GM23338 (cell line): Measurements from ENCODE around the gene IQCM. TPM values are rescaled to one million over a fixed set of nuclear protein-coding genes. Genes with fewer than 3 reads are reported as not detected.
A peak's percentile ranks its signal among the peaks of the same experiment; 100 is the strongest.

Source experiments
- ATAC-seq: fragments of 200-7000 bp; cut with Tn5 transposase; 3 replicates; pipeline ENCODE4 v1.9.1; 2020
- DNase-seq: peaks from one replicate; pipeline ENCODE4 v3.0.0-alpha.2; 2015; ENCODE audit warnings: low spot score
- H2AFZ ChIP-seq: fragments of 200-600 bp; sonication (generic); 2 replicates; pipeline ENCODE4 v1.8.0; 2016; ENCODE audit warnings: antibody characterized with exemption, mild to moderate bottlenecking, moderate library complexity
- H3F3A ChIP-seq: fragments of 200-600 bp; sonication (generic); replicated peaks from 2 replicates; pipeline ENCODE4 v1.8.0; 2017; ENCODE audit warnings: antibody characterized with exemption, mixed run types, low read depth
- H3K27ac ChIP-seq: fragments of 200-600 bp; sonication (generic); 2 replicates; pipeline ENCODE4 v1.6.1; 2016; ENCODE audit warnings: low read depth
- H3K27me3 ChIP-seq: fragments of 200-600 bp; sonication (generic); 2 replicates; pipeline ENCODE4 v1.8.0; 2016; ENCODE audit warnings: mild to moderate bottlenecking, mixed run types, moderate library complexity; ENCODE audit not compliant: insufficient read depth
- H3K36me3 ChIP-seq: fragments of 200-600 bp; sonication (generic); 2 replicates; pipeline ENCODE4 v1.8.0; 2016; ENCODE audit warnings: mild to moderate bottlenecking; ENCODE audit not compliant: insufficient read depth
- H3K4me1 ChIP-seq: fragments of 200-600 bp; sonication (generic); 2 replicates; pipeline ENCODE4 v1.8.0; 2016; ENCODE audit warnings: mild to moderate bottlenecking, moderate library complexity; ENCODE audit not compliant: insufficient read depth
- H3K4me2 ChIP-seq: fragments of 200-600 bp; sonication (generic); 2 replicates; pipeline ENCODE4 v1.7.1; 2017; ENCODE audit warnings: mixed run types
- H3K4me3 ChIP-seq: fragments of 200-600 bp; sonication (generic); 2 replicates; pipeline ENCODE4 v1.6.1; 2016; ENCODE audit warnings: mixed run types
- H3K79me2 ChIP-seq: fragments of 200-600 bp; sonication (generic); replicated peaks from 2 replicates; pipeline ENCODE4 v1.8.0; 2017; ENCODE audit warnings: mild to moderate bottlenecking; ENCODE audit not compliant: insufficient read depth
- H3K9me2 ChIP-seq: fragments of 200-600 bp; sonication (generic); 2 replicates; pipeline ENCODE4 v1.8.0; 2017; ENCODE audit not compliant: insufficient read depth
- H4K20me1 ChIP-seq: fragments of 200-600 bp; sonication (generic); replicated peaks from 2 replicates; pipeline ENCODE4 v1.8.0; 2017; ENCODE audit warnings: mild to moderate bottlenecking; ENCODE audit not compliant: insufficient read depth
- H3K27ac Mint-ChIP-seq: 2 replicates; pipeline ENCODE4 v1.8.0; 2020; ENCODE audit warnings: inconsistent platforms, mild to moderate bottlenecking, moderate library complexity, mixed read lengths
- H3K27me3 Mint-ChIP-seq: 3 replicates; pipeline ENCODE4 v1.8.0; 2022; ENCODE audit warnings: low read depth, mild to moderate bottlenecking, moderate library complexity, mixed read lengths, inconsistent platforms; ENCODE audit not compliant: insufficient read depth, poor library complexity
- H3K36me3 Mint-ChIP-seq: 3 replicates; pipeline ENCODE4 v1.8.0; 2021; ENCODE audit warnings: low read depth, mild to moderate bottlenecking, inconsistent platforms, moderate library complexity, mixed read lengths
- H3K4me1 Mint-ChIP-seq: 3 replicates; pipeline ENCODE4 v1.8.0; 2020; ENCODE audit warnings: mild to moderate bottlenecking, inconsistent platforms, mixed read lengths
- H3K4me3 Mint-ChIP-seq: 3 replicates; pipeline ENCODE4 v1.8.0; 2021; ENCODE audit warnings: moderate library complexity, mild to moderate bottlenecking, inconsistent platforms, mixed read lengths
- H3K9me3 Mint-ChIP-seq: 3 replicates; pipeline ENCODE4 v1.8.0; 2020; ENCODE audit warnings: moderate library complexity, mild to moderate bottlenecking, inconsistent platforms, mixed read lengths
- CREB1 ChIP-seq: fragments of 250-450 bp; sonication (Bioruptor Pico); IDR thresholded peaks from 2 replicates; pipeline ENCODE4 v1.5.0; 2020; ENCODE audit warnings: low read depth, mild to moderate bottlenecking, moderate library complexity
- EZH2 ChIP-seq: fragments of 200-600 bp; sonication (generic); IDR thresholded peaks from one replicate; pipeline ENCODE4 v1.8.0; 2017; ENCODE audit warnings: antibody characterized with exemption, mild to moderate bottlenecking, low read depth; ENCODE audit not compliant: unreplicated experiment
- EZH2phosphoT487 ChIP-seq: fragments of 200-600 bp; sonication (generic); IDR thresholded peaks from one replicate; pipeline ENCODE4 v1.8.1; 2018; ENCODE audit warnings: antibody characterized with exemption; ENCODE audit not compliant: unreplicated experiment
- JUNB ChIP-seq: IDR thresholded peaks from one replicate; pipeline ENCODE4 v1.6.1; 2016; ENCODE audit warnings: antibody characterized with exemption; ENCODE audit not compliant: unreplicated experiment
- NANOG ChIP-seq: IDR thresholded peaks from 2 replicates; pipeline ENCODE4 v1.6.1; 2016; ENCODE audit warnings: antibody characterized with exemption, borderline replicate concordance
- POLR2AphosphoS5 ChIP-seq: IDR thresholded peaks from 2 replicates; pipeline ENCODE4 v1.6.1; 2016; ENCODE audit warnings: antibody characterized with exemption, low read depth
- STAT1 ChIP-seq: IDR thresholded peaks from one replicate; pipeline ENCODE4 v1.6.1; 2016; ENCODE audit warnings: antibody characterized with exemption; ENCODE audit not compliant: unreplicated experiment
- ZNF114 ChIP-seq: fragments of 250-450 bp; sonication (Bioruptor Pico); IDR thresholded peaks from 2 replicates; pipeline ENCODE4 v1.5.0; 2020; ENCODE audit warnings: mild to moderate bottlenecking, moderate library complexity
- ZNF331 ChIP-seq: fragments of 250-450 bp; sonication (Bioruptor Pico); IDR thresholded peaks from 2 replicates; pipeline ENCODE4 v1.5.0; 2020; ENCODE audit warnings: low read depth, mild to moderate bottlenecking, moderate library complexity
- polyA plus RNA-seq: library from polyadenylated mRNA; unstranded; fragments of >200 nt; fragmentation: Nextera tagmentation; extraction: Ambion mirVana; gene quantifications from 2 replicates; pipeline ENCODE4 v1.2.1, GENCODE V29; 2016
- total RNA-seq: library from RNA; depleted of rRNA; stranded (reverse); fragments of >200 nt; shearing (Covaris generic); gene quantifications from 2 replicates; pipeline ENCODE4 v1.2.3, GENCODE V29; 2014
- TF ChIP-seq, protein P1 (sequence below): IDR thresholded peaks from one replicate; pipeline ENCODE4 v1.6.1; 2018; ENCODE audit warnings: antibody characterized with exemption; ENCODE audit not compliant: unreplicated experiment
- TF ChIP-seq, protein P2 (sequence below): IDR thresholded peaks from 2 replicates; pipeline ENCODE4 v1.6.1; 2016; ENCODE audit warnings: antibody characterized with exemption
- TF ChIP-seq, protein P3 (sequence below), 2 experiments: fragments of 200-600 bp in 1 of 2; sonication (generic) in 1 of 2; conservative IDR thresholded peaks; 2 replicates each; pipeline versions ENCODE4 v1.5.1 to v1.6.1; 2016 to 2017; ENCODE audit warnings: antibody characterized with exemption in 2 of 2, low read depth in 2 of 2, mild to moderate bottlenecking in 2 of 2, moderate library complexity in 1 of 2
- TF ChIP-seq, protein P4 (sequence below): fragments of 250-450 bp; sonication (Bioruptor Pico); IDR thresholded peaks from 2 replicates; pipeline ENCODE4 v1.5.0; 2020; ENCODE audit warnings: mild to moderate bottlenecking, moderate library complexity

IQCM gene
- total and polyA plus RNA-seq, 2 experiments from 2014 or later = not detected

DNA sequence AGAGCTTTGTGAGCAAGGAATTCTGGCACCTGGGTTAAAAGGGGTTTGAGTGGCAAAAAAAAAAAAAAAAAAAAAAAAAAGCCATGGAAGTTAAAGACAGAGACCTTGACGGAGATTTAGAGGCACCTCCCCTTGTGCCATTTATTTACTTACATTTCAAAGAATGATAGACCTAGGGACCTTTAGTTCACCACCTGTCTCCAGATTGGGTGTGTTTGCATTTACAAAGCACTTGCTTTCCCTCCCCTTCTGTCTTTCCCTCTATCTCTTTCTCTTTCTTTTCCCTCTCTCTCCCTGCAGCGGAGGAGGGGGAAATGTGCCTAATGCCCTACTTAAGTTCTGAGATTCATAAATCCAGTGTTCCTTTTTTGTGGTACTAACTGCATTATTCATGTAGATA lies 116.0 kb downstream of the IQCM start:
- Histone ChIP-seq H3K36me3 (no peaks in the 10 kb centered on the region), H3K27me3 (no peaks in the 10 kb centered on the region; the same call in 1 of the 2 replicates), H3K4me2 (no peak overlapping the region), H3K27ac (no peak overlapping the region), H4K20me1 (no peaks in the 10 kb centered on the region), H3K9me2 (no peaks in the 10 kb centered on the region; the same call in 1 of the 2 replicates), H2AFZ (no peak overlapping the region), H3K4me3 (no peak overlapping the region), H3F3A (no peaks in the 10 kb centered on the region), H3K79me2 (no peaks in the 10 kb centered on the region), H3K4me1 (peaks cover 7% of the 10 kb centered on the region)
- no peak overlapping the region for H3K4me3 Mint-ChIP-seq
- peaks cover 4% of the 10 kb centered on the region for H3K27me3 Mint-ChIP-seq
- H3K4me1 Mint-ChIP-seq = peaks cover 16% of the 10 kb centered on the region
- H3K9me3 Mint-ChIP-seq = no peaks in the 10 kb centered on the region
- DNase-seq (peak; percentile 17), ATAC-seq (peak; percentile 54)
- H3K27ac Mint-ChIP-seq = no peak overlapping the region
- TF ChIP-seq STAT1 = no peak
- TF ChIP-seq, protein P1, sequence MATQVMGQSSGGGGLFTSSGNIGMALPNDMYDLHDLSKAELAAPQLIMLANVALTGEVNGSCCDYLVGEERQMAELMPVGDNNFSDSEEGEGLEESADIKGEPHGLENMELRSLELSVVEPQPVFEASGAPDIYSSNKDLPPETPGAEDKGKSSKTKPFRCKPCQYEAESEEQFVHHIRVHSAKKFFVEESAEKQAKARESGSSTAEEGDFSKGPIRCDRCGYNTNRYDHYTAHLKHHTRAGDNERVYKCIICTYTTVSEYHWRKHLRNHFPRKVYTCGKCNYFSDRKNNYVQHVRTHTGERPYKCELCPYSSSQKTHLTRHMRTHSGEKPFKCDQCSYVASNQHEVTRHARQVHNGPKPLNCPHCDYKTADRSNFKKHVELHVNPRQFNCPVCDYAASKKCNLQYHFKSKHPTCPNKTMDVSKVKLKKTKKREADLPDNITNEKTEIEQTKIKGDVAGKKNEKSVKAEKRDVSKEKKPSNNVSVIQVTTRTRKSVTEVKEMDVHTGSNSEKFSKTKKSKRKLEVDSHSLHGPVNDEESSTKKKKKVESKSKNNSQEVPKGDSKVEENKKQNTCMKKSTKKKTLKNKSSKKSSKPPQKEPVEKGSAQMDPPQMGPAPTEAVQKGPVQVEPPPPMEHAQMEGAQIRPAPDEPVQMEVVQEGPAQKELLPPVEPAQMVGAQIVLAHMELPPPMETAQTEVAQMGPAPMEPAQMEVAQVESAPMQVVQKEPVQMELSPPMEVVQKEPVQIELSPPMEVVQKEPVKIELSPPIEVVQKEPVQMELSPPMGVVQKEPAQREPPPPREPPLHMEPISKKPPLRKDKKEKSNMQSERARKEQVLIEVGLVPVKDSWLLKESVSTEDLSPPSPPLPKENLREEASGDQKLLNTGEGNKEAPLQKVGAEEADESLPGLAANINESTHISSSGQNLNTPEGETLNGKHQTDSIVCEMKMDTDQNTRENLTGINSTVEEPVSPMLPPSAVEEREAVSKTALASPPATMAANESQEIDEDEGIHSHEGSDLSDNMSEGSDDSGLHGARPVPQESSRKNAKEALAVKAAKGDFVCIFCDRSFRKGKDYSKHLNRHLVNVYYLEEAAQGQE = no peak
- no peak for TF ChIP-seq ZNF114
- no peak for TF ChIP-seq EZH2phosphoT487
- TF ChIP-seq, protein P2, sequence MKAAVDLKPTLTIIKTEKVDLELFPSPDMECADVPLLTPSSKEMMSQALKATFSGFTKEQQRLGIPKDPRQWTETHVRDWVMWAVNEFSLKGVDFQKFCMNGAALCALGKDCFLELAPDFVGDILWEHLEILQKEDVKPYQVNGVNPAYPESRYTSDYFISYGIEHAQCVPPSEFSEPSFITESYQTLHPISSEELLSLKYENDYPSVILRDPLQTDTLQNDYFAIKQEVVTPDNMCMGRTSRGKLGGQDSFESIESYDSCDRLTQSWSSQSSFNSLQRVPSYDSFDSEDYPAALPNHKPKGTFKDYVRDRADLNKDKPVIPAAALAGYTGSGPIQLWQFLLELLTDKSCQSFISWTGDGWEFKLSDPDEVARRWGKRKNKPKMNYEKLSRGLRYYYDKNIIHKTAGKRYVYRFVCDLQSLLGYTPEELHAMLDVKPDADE = no peak
- TF ChIP-seq EZH2 = no peak
- TF ChIP-seq, protein P3, sequence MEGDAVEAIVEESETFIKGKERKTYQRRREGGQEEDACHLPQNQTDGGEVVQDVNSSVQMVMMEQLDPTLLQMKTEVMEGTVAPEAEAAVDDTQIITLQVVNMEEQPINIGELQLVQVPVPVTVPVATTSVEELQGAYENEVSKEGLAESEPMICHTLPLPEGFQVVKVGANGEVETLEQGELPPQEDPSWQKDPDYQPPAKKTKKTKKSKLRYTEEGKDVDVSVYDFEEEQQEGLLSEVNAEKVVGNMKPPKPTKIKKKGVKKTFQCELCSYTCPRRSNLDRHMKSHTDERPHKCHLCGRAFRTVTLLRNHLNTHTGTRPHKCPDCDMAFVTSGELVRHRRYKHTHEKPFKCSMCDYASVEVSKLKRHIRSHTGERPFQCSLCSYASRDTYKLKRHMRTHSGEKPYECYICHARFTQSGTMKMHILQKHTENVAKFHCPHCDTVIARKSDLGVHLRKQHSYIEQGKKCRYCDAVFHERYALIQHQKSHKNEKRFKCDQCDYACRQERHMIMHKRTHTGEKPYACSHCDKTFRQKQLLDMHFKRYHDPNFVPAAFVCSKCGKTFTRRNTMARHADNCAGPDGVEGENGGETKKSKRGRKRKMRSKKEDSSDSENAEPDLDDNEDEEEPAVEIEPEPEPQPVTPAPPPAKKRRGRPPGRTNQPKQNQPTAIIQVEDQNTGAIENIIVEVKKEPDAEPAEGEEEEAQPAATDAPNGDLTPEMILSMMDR (conservative IDR thresholded peaks at IDR 0.05; ENCODE audit: low read depth in 2 of 2) = no peak
- no peak for TF ChIP-seq NANOG
- TF ChIP-seq CREB1 (CRISPR knock-in tag) = no peak
- no peak for TF ChIP-seq ZNF331
- TF ChIP-seq JUNB = no peak
- TF ChIP-seq POLR2AphosphoS5 = no peak
- TF ChIP-seq, protein P4, sequence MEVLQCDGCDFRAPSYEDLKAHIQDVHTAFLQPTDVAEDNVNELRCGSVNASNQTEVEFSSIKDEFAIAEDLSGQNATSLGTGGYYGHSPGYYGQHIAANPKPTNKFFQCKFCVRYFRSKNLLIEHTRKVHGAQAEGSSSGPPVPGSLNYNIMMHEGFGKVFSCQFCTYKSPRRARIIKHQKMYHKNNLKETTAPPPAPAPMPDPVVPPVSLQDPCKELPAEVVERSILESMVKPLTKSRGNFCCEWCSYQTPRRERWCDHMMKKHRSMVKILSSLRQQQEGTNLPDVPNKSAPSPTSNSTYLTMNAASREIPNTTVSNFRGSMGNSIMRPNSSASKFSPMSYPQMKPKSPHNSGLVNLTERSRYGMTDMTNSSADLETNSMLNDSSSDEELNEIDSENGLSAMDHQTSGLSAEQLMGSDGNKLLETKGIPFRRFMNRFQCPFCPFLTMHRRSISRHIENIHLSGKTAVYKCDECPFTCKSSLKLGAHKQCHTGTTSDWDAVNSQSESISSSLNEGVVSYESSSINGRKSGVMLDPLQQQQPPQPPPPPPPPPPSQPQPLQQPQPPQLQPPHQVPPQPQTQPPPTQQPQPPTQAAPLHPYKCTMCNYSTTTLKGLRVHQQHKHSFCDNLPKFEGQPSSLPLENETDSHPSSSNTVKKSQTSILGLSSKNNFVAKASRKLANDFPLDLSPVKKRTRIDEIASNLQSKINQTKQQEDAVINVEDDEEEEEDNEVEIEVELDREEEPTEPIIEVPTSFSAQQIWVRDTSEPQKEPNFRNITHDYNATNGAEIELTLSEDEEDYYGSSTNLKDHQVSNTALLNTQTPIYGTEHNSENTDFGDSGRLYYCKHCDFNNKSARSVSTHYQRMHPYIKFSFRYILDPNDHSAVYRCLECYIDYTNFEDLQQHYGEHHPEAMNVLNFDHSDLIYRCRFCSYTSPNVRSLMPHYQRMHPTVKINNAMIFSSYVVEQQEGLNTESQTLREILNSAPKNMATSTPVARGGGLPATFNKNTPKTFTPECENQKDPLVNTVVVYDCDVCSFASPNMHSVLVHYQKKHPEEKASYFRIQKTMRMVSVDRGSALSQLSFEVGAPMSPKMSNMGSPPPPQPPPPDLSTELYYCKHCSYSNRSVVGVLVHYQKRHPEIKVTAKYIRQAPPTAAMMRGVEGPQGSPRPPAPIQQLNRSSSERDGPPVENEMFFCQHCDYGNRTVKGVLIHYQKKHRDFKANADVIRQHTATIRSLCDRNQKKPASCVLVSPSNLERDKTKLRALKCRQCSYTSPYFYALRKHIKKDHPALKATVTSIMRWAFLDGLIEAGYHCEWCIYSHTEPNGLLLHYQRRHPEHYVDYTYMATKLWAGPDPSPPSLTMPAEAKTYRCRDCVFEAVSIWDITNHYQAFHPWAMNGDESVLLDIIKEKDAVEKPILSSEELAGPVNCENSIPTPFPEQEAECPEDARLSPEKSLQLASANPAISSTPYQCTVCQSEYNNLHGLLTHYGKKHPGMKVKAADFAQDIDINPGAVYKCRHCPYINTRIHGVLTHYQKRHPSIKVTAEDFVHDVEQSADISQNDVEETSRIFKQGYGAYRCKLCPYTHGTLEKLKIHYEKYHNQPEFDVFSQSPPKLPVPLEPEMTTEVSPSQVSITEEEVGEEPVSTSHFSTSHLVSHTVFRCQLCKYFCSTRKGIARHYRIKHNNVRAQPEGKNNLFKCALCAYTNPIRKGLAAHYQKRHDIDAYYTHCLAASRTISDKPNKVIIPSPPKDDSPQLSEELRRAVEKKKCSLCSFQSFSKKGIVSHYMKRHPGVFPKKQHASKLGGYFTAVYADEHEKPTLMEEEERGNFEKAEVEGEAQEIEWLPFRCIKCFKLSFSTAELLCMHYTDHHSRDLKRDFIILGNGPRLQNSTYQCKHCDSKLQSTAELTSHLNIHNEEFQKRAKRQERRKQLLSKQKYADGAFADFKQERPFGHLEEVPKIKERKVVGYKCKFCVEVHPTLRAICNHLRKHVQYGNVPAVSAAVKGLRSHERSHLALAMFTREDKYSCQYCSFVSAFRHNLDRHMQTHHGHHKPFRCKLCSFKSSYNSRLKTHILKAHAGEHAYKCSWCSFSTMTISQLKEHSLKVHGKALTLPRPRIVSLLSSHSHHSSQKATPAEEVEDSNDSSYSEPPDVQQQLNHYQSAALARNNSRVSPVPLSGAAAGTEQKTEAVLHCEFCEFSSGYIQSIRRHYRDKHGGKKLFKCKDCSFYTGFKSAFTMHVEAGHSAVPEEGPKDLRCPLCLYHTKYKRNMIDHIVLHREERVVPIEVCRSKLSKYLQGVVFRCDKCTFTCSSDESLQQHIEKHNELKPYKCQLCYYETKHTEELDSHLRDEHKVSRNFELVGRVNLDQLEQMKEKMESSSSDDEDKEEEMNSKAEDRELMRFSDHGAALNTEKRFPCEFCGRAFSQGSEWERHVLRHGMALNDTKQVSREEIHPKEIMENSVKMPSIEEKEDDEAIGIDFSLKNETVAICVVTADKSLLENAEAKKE = no peak
- H3K36me3 Mint-ChIP-seq = no peaks in the 10 kb centered on the region
